Hepatocyte (in vitro differentiated cells): Measurements from ENCODE around the gene NAV2.

Source experiments
- EZH2 ChIP-seq: fragments of 200-600 bp; sonication (generic); IDR thresholded peaks from 2 replicates; pipeline ENCODE4 v1.6.1; 2016; ENCODE audit warnings: antibody characterized with exemption, mild to moderate bottlenecking, borderline replicate concordance
- EZH2phosphoT487 ChIP-seq: fragments of 200-600 bp; sonication (generic); IDR thresholded peaks from one replicate; pipeline ENCODE4 v1.6.1; 2018; ENCODE audit warnings: antibody characterized with exemption, mild to moderate bottlenecking, low read depth, moderate library complexity; ENCODE audit not compliant: unreplicated experiment, severe bottlenecking
- TF ChIP-seq, protein P1 (sequence below): fragments of 200-600 bp; sonication (generic); IDR thresholded peaks from 2 replicates; pipeline ENCODE4 v1.5.1; 2016; ENCODE audit warnings: antibody characterized with exemption, mild to moderate bottlenecking; ENCODE audit not compliant: poor library complexity

DNA sequence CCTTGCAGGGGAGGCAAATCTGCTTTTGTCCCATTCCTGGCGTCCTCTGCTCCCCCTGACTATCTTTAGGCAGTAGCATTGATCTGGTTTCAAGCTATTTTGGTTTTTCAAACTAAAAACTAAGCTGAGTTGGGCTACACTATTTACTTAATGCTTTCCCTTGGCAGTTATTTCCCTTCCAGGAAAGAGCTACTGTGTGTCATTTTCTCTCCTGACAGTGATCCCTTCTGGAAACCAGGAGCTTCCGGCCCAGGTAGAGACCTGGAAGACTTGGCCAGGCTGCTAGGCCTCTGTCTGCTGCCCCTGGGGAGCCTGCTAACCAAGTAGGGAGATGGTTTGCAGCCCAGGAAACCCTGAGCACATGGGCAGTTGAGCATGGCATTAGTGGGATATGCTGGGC is 35.0 kb downstream of the NAV2 start:
- TF ChIP-seq, protein P1, sequence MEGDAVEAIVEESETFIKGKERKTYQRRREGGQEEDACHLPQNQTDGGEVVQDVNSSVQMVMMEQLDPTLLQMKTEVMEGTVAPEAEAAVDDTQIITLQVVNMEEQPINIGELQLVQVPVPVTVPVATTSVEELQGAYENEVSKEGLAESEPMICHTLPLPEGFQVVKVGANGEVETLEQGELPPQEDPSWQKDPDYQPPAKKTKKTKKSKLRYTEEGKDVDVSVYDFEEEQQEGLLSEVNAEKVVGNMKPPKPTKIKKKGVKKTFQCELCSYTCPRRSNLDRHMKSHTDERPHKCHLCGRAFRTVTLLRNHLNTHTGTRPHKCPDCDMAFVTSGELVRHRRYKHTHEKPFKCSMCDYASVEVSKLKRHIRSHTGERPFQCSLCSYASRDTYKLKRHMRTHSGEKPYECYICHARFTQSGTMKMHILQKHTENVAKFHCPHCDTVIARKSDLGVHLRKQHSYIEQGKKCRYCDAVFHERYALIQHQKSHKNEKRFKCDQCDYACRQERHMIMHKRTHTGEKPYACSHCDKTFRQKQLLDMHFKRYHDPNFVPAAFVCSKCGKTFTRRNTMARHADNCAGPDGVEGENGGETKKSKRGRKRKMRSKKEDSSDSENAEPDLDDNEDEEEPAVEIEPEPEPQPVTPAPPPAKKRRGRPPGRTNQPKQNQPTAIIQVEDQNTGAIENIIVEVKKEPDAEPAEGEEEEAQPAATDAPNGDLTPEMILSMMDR = no peak
- no peak for TF ChIP-seq EZH2
- no peak for TF ChIP-seq EZH2phosphoT487
